SK-N-SH (cell line): Measurements from ENCODE around the gene MAST4. TPM values are rescaled to one million over a fixed set of nuclear protein-coding genes. Genes with fewer than 3 reads are reported as not detected.

ENCODE experiments used
- CTCF ChIA-PET: fragments of 300-600, 350-600 bp; formaldehyde crosslinking; extraction: SDS; loops from one replicate; lab custom pipeline; 2021; lab: Yijun Ruan, JAX
- POLR2A ChIA-PET: fragments of 350-600 bp; sonication (Branson Sonifier 250); formaldehyde crosslinking; extraction: SDS; loops from one replicate; lab custom pipeline; 2020; ENCODE audit warnings: antibody characterized with exemption, inconsistent platforms; lab: Yijun Ruan, JAX
- DNase-seq: peaks from one replicate; pipeline ENCODE4 v3.0.0; 2012
- H2AFZ ChIP-seq: fragments of 200-600 bp; sonication (generic); 2 replicates; pipeline ENCODE4 v1.8.1; 2016; ENCODE audit warnings: antibody characterized with exemption, mild to moderate bottlenecking, low read depth
- H3F3A ChIP-seq: fragments of 200-600 bp; sonication (generic); replicated peaks from 2 replicates; pipeline ENCODE3; 2016; ENCODE audit warnings: antibody characterized with exemption, mild to moderate bottlenecking; ENCODE audit not compliant: insufficient read depth
- H3K27ac ChIP-seq, 2 experiments: fragments of 200-500 bp in 1 of 2; fragments of 200-600 bp in 1 of 2; sonication (Bioruptor generic) in 1 of 2; sonication (generic), shearing (Covaris generic) in 1 of 2; 2 replicates each; pipeline versions ENCODE4 v1.5.1 to v1.6.1; 2014 to 2016; ENCODE audit warnings: low read depth in 2 of 2, inconsistent platforms in 1 of 2, low read length in 1 of 2, mild to moderate bottlenecking in 1 of 2, mixed read lengths in 1 of 2
- H3K27me3 ChIP-seq: fragments of 200-600 bp; sonication (generic), shearing (Covaris generic); 2 replicates; pipeline ENCODE4 v1.6.1; 2016; ENCODE audit warnings: mixed run types; ENCODE audit not compliant: insufficient read depth
- H3K36me3 ChIP-seq, 2 experiments: fragments of 200-500 bp in 1 of 2; fragments of 200-600 bp in 1 of 2; sonication (Bioruptor generic) in 1 of 2; sonication (generic) in 1 of 2; replicated peaks in 1 of 2; 2 replicates each; pipeline versions ENCODE3 to v1.5.1; 2014 to 2016; ENCODE audit warnings: low read length in 1 of 2, mild to moderate bottlenecking in 1 of 2; ENCODE audit not compliant: insufficient read depth in 2 of 2, control insufficient read depth in 1 of 2
- H3K4me1 ChIP-seq, 2 experiments: fragments of 200-500 bp in 1 of 2; fragments of 200-600 bp in 1 of 2; sonication (Bioruptor generic) in 1 of 2; sonication (generic), shearing (Covaris generic) in 1 of 2; 2 replicates each; pipeline versions ENCODE4 v1.5.1 to v1.6.1; 2014 to 2016; ENCODE audit warnings: low read depth in 1 of 2, low read length in 1 of 2, mixed run types in 1 of 2; ENCODE audit not compliant: insufficient read depth in 2 of 2, control insufficient read depth in 1 of 2
- H3K4me2 ChIP-seq: fragments of 200-600 bp; sonication (generic), shearing (Covaris generic); 2 replicates; pipeline ENCODE4 v1.6.1; 2017; ENCODE audit warnings: mixed run types
- H3K4me3 ChIP-seq, 2 experiments: fragments of 200-500 bp in 1 of 2; fragments of 200-600 bp in 1 of 2; sonication (Bioruptor generic) in 1 of 2; sonication (generic), shearing (Covaris generic) in 1 of 2; 2 replicates each; pipeline versions ENCODE4 v1.5.1 to v1.8.1; 2014 to 2016; ENCODE audit warnings: low read depth in 2 of 2, inconsistent platforms in 1 of 2, low read length in 1 of 2, mild to moderate bottlenecking in 1 of 2, mixed read lengths in 1 of 2, moderate library complexity in 1 of 2
- H3K79me2 ChIP-seq: fragments of 200-600 bp; sonication (generic); 2 replicates; pipeline ENCODE4 v1.8.1; 2017; ENCODE audit warnings: mild to moderate bottlenecking; ENCODE audit not compliant: insufficient read depth
- H3K9ac ChIP-seq: fragments of 200-600 bp; sonication (generic); 2 replicates; pipeline ENCODE4 v1.6.1; 2017; ENCODE audit warnings: mixed run types
- H3K9me2 ChIP-seq: fragments of 200-600 bp; sonication (generic); 2 replicates; pipeline ENCODE4 v1.6.1; 2017; ENCODE audit warnings: mixed run types
- H3K9me3 ChIP-seq: fragments of 200-600 bp; sonication (generic); 2 replicates; pipeline ENCODE4 v1.6.1; 2017; ENCODE audit warnings: mixed run types, mild to moderate bottlenecking, moderate library complexity
- H4K20me1 ChIP-seq: fragments of 200-600 bp; sonication (generic); 2 replicates; pipeline ENCODE4 v1.6.1; 2017; ENCODE audit warnings: mild to moderate bottlenecking, mixed run types; ENCODE audit not compliant: insufficient read depth
- ELF1 ChIP-seq: IDR thresholded peaks from 2 replicates; pipeline ENCODE4 v1.4.0; 2012
- EZH2phosphoT487 ChIP-seq: fragments of 200-600 bp; sonication (generic); IDR thresholded peaks from 2 replicates; pipeline ENCODE4 v1.6.1; 2017; ENCODE audit warnings: low read depth, mixed run types, mild to moderate bottlenecking, antibody characterized with exemption, moderate library complexity, borderline replicate concordance
- FOSL2 ChIP-seq: IDR thresholded peaks from 2 replicates; pipeline ENCODE4 v1.4.0; 2012; ENCODE audit warnings: low read depth, mild to moderate bottlenecking, moderate library complexity, borderline replicate concordance
- IRF3 ChIP-seq: fragments of 150-350 bp; IDR thresholded peaks from 2 replicates; pipeline ENCODE4 v1.6.1; 2016; ENCODE audit warnings: mild to moderate bottlenecking, low read depth, low read length
- JUND ChIP-seq: IDR thresholded peaks from 2 replicates; pipeline ENCODE4 v1.4.0; 2012
- MAX ChIP-seq: IDR thresholded peaks from 2 replicates; pipeline ENCODE4 v1.4.0; 2012; ENCODE audit warnings: low read depth
- MEF2A ChIP-seq: IDR thresholded peaks from 2 replicates; pipeline ENCODE4 v1.4.0; 2012; ENCODE audit warnings: low read depth, borderline replicate concordance
- PBX3 ChIP-seq: IDR thresholded peaks from 2 replicates; pipeline ENCODE4; 2012
- POLR2AphosphoS5 ChIP-seq: IDR thresholded peaks from 2 replicates; pipeline ENCODE4 v1.6.1; 2012; ENCODE audit warnings: low read depth, low read length
- REST ChIP-seq: IDR thresholded peaks from 2 replicates; pipeline ENCODE4 v1.6.1; 2012; ENCODE audit warnings: mild to moderate bottlenecking, low read depth, low read length, moderate library complexity
- RXRA ChIP-seq: IDR thresholded peaks from 2 replicates; pipeline ENCODE4 v1.4.0; 2012; ENCODE audit warnings: low read depth, mild to moderate bottlenecking, borderline replicate concordance
- SIN3A ChIP-seq: IDR thresholded peaks from 2 replicates; pipeline ENCODE4 v1.6.1; 2012; ENCODE audit warnings: low read depth, mild to moderate bottlenecking, low read length, moderate library complexity, borderline replicate concordance
- TAF1 ChIP-seq: IDR thresholded peaks from 2 replicates; pipeline ENCODE4 v1.6.1; 2012; ENCODE audit warnings: low read depth, mild to moderate bottlenecking, low read length, moderate library complexity, borderline replicate concordance
- TCF12 ChIP-seq: IDR thresholded peaks from 2 replicates; pipeline ENCODE4 v1.4.0; 2012
- YY1 ChIP-seq: IDR thresholded peaks from 2 replicates; pipeline ENCODE4 v1.4.0; 2012; ENCODE audit warnings: low read depth, mild to moderate bottlenecking
- WGBS: methylation state at CpG from one replicate; pipeline ENCODE4 v1.1.6; 2017; ENCODE audit warnings: low lambda C conversion rate; 5-methylcytosine and 5-hydroxymethylcytosine counted together
- polyA plus RNA-seq, 3 experiments: library from polyadenylated mRNA; depleted of rRNA; stranded (reverse); fragments of >200 nt; gene quantifications; 2 replicates each; pipeline ENCODE4 v1.2.3, GENCODE V29; 2012

Gene MAST4
- polyA plus RNA-seq, 1 of the 3 experiments (the other 2 are of a cell fraction): 2.2 TPM

GRCh38 chr5:67118050-67118620 lies 521.9 kb downstream of the MAST4 start:
- WGBS: 87% methylated on average over 3 of the region's 4 CpGs
- Histone ChIP-seq H3K79me2 (no peaks in the 10 kb centered on the region), H3K9me2 (no peaks in the 10 kb centered on the region), H3K36me3 (peaks cover 0 to 8% of the 10 kb centered on the region in 2 experiments), H3F3A (no peaks in the 10 kb centered on the region), H3K9me3 (no peaks in the 10 kb centered on the region), H3K27me3 (no peaks in the 10 kb centered on the region), H3K4me2 (no peak overlapping the region), H4K20me1 (no peaks in the 10 kb centered on the region), H3K4me3 (no peak overlapping the region), H3K4me1 (peaks cover 0 to 6% of the 10 kb centered on the region in 2 experiments; a peak in 2 of 4 replicates), H3K27ac (no peak overlapping the region), H3K9ac (no peak overlapping the region), H2AFZ (no peak overlapping the region)
- CTCF ChIA-PET: interaction anchor here (1.1 to 2.7 kb wide), 5 partner anchors 12 to 1132 kb away, joined by 3 to 8 read pairs (median 4); no protein-coding TSS in a partner anchor
- TF ChIP-seq TAF1 (no peak), ELF1 (no peak), IRF3 (no peak), TCF12 (no peak), PBX3 (no peak), RXRA (no peak), MAX (no peak), POLR2AphosphoS5 (no peak), EZH2phosphoT487 (no peak)
- no peak for DNase-seq
- POLR2A ChIA-PET: no interaction called here

GRCh38 chr5:67119010-67119409 lies 522.8 kb downstream of the MAST4 start:
- Histone ChIP-seq H3F3A (no peaks in the 10 kb centered on the region), H3K9me3 (no peaks in the 10 kb centered on the region), H4K20me1 (no peaks in the 10 kb centered on the region), H3K36me3 (peaks cover 0 to 8% of the 10 kb centered on the region in 2 experiments), H3K79me2 (no peaks in the 10 kb centered on the region), H3K4me1 (peaks cover 0 to 6% of the 10 kb centered on the region in 2 experiments; a peak in 2 of 4 replicates), H3K9me2 (no peaks in the 10 kb centered on the region), H3K27me3 (no peaks in the 10 kb centered on the region), H3K4me2 (no peak overlapping the region), H3K9ac (no peak overlapping the region), H3K4me3 (no peak overlapping the region), H2AFZ (no peak overlapping the region), H3K27ac (no peak overlapping the region)
- ChIA-PET CTCF (interaction anchor here (1.1 to 1.5 kb wide), 4 partner anchors 11 to 1131 kb away, joined by 3 to 4 read pairs (median 3); no protein-coding TSS in a partner anchor), POLR2A (no interaction called here)
- TF ChIP-seq SIN3A (no peak), FOSL2 (no peak), YY1 (no peak), REST (no peak), EZH2phosphoT487 (no peak), RXRA (no peak), MEF2A (no peak), MAX (no peak), JUND (no peak)
- DNase-seq: no peak
- 100% methylated on average over 1 of the region's 1 CpG for WGBS
